ENCODE measurements around the gene CDH4. TPM values are rescaled to one million over a fixed set of nuclear protein-coding genes. Genes with fewer than 3 reads are reported as not detected.

The CDH4 gene
- total and polyA plus RNA-seq, 2 of the 8 experiments (the other 6 are each of a cell fraction or from before 2014, with no cell fraction given) = 4.3 to 7.9 TPM

DNA sequence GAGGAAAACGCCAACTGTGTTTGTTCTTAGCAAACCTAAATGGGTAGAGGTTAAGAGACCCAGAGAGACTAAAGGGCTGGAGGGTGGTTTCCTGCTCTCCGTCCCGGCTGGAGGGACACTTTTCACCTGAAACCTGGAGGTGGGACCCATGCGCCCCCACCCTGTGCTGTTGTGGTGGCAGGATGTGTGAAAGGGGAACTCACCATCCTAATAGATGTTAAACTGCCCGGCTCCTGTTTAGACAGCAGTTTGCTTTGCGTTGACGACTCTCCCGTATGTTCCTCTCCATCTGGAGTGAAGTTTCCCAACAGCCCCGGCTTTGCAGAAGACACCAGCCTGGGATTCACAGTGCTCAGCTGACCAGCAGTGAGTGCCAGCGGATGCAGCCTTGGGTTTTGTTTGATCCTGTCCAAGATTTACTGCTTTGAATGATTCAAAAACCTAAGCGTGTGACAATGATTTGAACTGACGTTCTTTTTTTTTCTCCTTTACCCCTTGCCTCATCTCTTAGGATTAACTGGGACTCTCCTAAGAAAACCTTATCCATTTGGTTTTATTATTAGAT is 66.0 kb downstream of the CDH4 start:
- Histone ChIP-seq H4K8ac (ENCODE audit: extremely low read depth, insufficient read depth, low read length) (no peak overlapping the region), H3K56ac (replicated peaks; ENCODE audit: insufficient read length, low read depth, low read length) (no peak overlapping the region), H3K79me1 (ENCODE audit: low read depth, low read length) (0 out of 2 replicates have a peak, but pooled peaks cover 5% of the 10 kb centered on the region), H3K18ac (ENCODE audit: extremely low read depth, low read length) (no peak overlapping the region), H3K36me3 (ENCODE audit: control insufficient read depth in 2 of 4, insufficient read depth in 4 of 4, low read length in 3 of 4) (no peaks in the 10 kb centered on the region), H4K5ac (ENCODE audit: insufficient read length, low read depth, low read length) (no peak overlapping the region), H2BK15ac (ENCODE audit: low read length) (no peak overlapping the region; the same call in 1 of the 2 replicates), H3K4me2 (ENCODE audit: insufficient read depth in 1 of 2, low read depth in 2 of 2, low read length in 2 of 2) (no peak overlapping the region), H3K23me2 (ENCODE audit: low read depth, low read length) (no peaks in the 10 kb centered on the region), H3K4me1 (replicated peaks in 1 of 4; ENCODE audit: control insufficient read depth in 3 of 4, insufficient read depth in 4 of 4, low read length in 3 of 4) (peaks cover 0 to 3% (median 0%) of the 10 kb centered on the region in 4 experiments; a peak in 1 of 7 replicates), H3K14ac (ENCODE audit: insufficient read length) (no peak overlapping the region), H3K9ac (replicated peaks in 1 of 4; ENCODE audit: extremely low read depth in 1 of 4, low read depth in 3 of 4, low read length in 3 of 4) (no peak overlapping the region), H2BK120ac (replicated peaks; ENCODE audit: low read depth, low read length) (no peak overlapping the region), H3K79me2 (ENCODE audit: control insufficient read depth in 1 of 2, insufficient read depth in 2 of 2, low read length in 2 of 2) (no peaks in the 10 kb centered on the region), H4K91ac (replicated peaks; ENCODE audit: insufficient read length, low read length) (no peak overlapping the region), H3K27me3 (replicated peaks in 1 of 4; ENCODE audit: control insufficient read depth in 3 of 4, extremely low read depth in 1 of 4, insufficient read depth in 3 of 4, low read length in 3 of 4) (peaks cover 0 to 3% (median 1%) of the 10 kb centered on the region in 4 experiments; a peak in 2 of 7 replicates), H3K4me3 (ENCODE audit: extremely low read depth in 1 of 4, insufficient read depth in 2 of 4, low read depth in 3 of 4, low read length in 4 of 4) (no peak overlapping the region), H3K23ac (ENCODE audit: insufficient read length) (no peak overlapping the region), H4K20me1 (replicated peaks in 1 of 2; ENCODE audit: control insufficient read depth in 1 of 2, insufficient read depth in 2 of 2, low read length in 2 of 2) (peaks cover 0 to 8% of the 10 kb centered on the region in 2 experiments), H2BK12ac (ENCODE audit: low read depth, low read length) (no peak overlapping the region), H3K27ac (ENCODE audit: low read depth, low read length) (no peak overlapping the region), H2AK5ac (ENCODE audit: low read depth, low read length) (no peak overlapping the region), H3K4ac (replicated peaks; ENCODE audit: insufficient read length, low read depth, low read length) (no peak overlapping the region), H2BK5ac (ENCODE audit: low read depth, low read length) (no peak overlapping the region), H2BK20ac (ENCODE audit: low read length) (no peak overlapping the region), H2AFZ (ENCODE audit: low read length) (no peak overlapping the region), H3K9me3 (ENCODE audit: insufficient read depth in 2 of 2, low read depth in 1 of 2, low read length in 1 of 2) (no peaks in the 10 kb centered on the region)
- 83% methylated on average over 12 of the region's 12 CpGs; no CpG with 5 or more reads in 1 of the 2 experiments for WGBS, 2 experiments (ENCODE audit: extremely low coverage in 1 of 2, insufficient coverage in 1 of 2, insufficient read length in 1 of 2, insufficient replicate concordance in 2 of 2, low coverage in 1 of 2, low lambda C conversion rate in 2 of 2, missing lambda C conversion rate in 1 of 2)
- CTCF ChIA-PET (ENCODE audit: partially characterized antibody) = no interaction called here
- POLR2A ChIA-PET (ENCODE audit: partially characterized antibody) = no interaction called here
- FAIRE-seq (no peak), DNase-seq (ENCODE audit: low read depth in 1 of 2, low spot score in 2 of 2) (no peak)
- TF ChIP-seq RXRA (IDR thresholded peaks at IDR 0.05; ENCODE audit: insufficient read depth, low read depth, low read length) (no peak), RBBP5 (IDR thresholded peaks at IDR 0.05; ENCODE audit: borderline replicate concordance, low read depth, low read length) (no peak), TBP (IDR thresholded peaks at IDR 0.05; ENCODE audit: low read depth, low read length) (no peak), FOSL1 (IDR thresholded peaks at IDR 0.05; ENCODE audit: insufficient read depth, low read depth, low read length) (no peak), SRF (IDR thresholded peaks at IDR 0.05; ENCODE audit: low read depth, low read length) (no peak), SIN3A (conservative IDR thresholded peaks at IDR 0.05 in 1 of 2, IDR thresholded peaks at IDR 0.05 in 1 of 2; ENCODE audit: low read depth in 1 of 2, low read length in 2 of 2) (no peak), EZH2 (IDR thresholded peaks at IDR 0.05; ENCODE audit: low read depth, low read length, severe bottlenecking) (no peak)
- TF ChIP-seq, protein P1, sequence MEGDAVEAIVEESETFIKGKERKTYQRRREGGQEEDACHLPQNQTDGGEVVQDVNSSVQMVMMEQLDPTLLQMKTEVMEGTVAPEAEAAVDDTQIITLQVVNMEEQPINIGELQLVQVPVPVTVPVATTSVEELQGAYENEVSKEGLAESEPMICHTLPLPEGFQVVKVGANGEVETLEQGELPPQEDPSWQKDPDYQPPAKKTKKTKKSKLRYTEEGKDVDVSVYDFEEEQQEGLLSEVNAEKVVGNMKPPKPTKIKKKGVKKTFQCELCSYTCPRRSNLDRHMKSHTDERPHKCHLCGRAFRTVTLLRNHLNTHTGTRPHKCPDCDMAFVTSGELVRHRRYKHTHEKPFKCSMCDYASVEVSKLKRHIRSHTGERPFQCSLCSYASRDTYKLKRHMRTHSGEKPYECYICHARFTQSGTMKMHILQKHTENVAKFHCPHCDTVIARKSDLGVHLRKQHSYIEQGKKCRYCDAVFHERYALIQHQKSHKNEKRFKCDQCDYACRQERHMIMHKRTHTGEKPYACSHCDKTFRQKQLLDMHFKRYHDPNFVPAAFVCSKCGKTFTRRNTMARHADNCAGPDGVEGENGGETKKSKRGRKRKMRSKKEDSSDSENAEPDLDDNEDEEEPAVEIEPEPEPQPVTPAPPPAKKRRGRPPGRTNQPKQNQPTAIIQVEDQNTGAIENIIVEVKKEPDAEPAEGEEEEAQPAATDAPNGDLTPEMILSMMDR (IDR thresholded peaks at IDR 0.05; ENCODE audit: control extremely low read depth in 1 of 3, insufficient read depth in 1 of 3, low read depth in 1 of 3, low read length in 3 of 3) = no peak
- TF ChIP-seq, protein P2, sequence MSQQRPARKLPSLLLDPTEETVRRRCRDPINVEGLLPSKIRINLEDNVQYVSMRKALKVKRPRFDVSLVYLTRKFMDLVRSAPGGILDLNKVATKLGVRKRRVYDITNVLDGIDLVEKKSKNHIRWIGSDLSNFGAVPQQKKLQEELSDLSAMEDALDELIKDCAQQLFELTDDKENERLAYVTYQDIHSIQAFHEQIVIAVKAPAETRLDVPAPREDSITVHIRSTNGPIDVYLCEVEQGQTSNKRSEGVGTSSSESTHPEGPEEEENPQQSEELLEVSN (IDR thresholded peaks at IDR 0.05) = no peak

Data from H1 (cell line).